Frontal cortex (tissue), 4 donors: ENCODE results near the gene GAGE10. TPM values are rescaled to one million over a fixed set of nuclear protein-coding genes. Genes with fewer than 3 reads are reported as not detected.
A peak's percentile ranks its signal among the peaks of the same experiment; 100 is the strongest.
"Not testable (repeated sequence)": the region's sequence is repeated elsewhere in the genome, so short reads cannot be mapped to it uniquely, and the experiment has no call there.

ENCODE experiments used
- DNase-seq, 2 donors: peaks; one replicate each; pipeline ENCODE4 v3.0.0; 2012; ENCODE audit warnings: low spot score in 2 of 2
- FAIRE-seq: peaks from 2 replicates; lab custom pipeline; 2012; peaks lifted over from hg19 to GRCh38; lab: Jason Lieb, UNC
- total RNA-seq: library from RNA; depleted of rRNA; stranded (reverse); fragments of >200 nt; gene quantifications from one replicate; pipeline ENCODE4 v1.2.3, GENCODE V29; 2014
- donor health status: control.
- donor health status: control.
- donor health status: control.

Gene GAGE10
- total RNA-seq, 1 donor from 2014 or later = not detected

- DNase-seq (no peak), FAIRE-seq (no peak)
Measured at GRCh38 chrX:49273181-49273727, 30.2 kb upstream of the GAGE10 start.

- FAIRE-seq (no peak), DNase-seq (no peak)
Measured at GRCh38 chrX:49276207-49276606, 27.2 kb upstream of the GAGE10 start.

DNA sequence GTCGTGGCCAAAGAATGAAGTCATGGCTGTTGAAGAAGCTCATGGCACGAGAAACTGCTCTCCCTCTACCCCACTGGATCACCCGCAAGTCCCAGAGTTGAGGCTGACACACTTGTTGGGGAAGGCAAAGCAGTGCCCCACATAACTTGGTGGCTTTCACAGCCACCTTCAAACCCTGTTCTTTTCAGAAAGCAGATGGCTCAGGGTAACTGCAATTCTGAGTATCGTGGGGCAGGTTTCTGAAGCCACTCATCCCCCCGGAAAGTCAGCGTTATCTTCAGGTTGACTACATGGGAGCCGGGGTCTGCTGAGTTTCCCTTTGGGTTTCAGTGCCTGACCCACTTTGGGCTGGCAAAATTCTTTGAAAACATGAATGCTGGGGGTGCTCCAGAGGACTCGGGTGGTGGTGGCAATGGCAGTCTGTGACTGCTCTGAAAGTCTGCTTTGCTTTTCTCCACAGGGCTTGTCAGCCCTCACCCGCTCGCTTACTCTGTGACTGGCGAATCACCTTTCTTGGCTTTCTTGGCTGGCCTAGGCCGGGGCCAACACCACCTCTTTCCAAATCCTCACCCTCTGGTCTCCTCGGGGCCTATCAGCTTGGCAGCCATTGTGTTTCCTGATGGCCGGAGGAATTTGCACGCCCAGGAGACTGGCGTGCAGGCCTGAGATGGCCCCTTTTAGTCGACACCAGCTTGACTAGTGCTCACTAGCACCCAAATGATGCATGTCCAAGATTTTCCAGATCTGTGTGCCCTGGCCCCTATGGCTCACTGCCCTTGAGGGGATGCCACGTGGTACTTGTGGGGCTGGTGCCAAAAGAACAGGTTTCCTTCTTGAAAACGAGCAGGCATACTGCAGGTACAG lies 26.5 kb upstream of the GAGE10 start:
- FAIRE-seq (no peak), DNase-seq (no peak)

GRCh38 chrX:49277535-49277830 lies 26.0 kb upstream of the GAGE10 start:
- DNase-seq = no peak
- no peak for FAIRE-seq

DNA sequence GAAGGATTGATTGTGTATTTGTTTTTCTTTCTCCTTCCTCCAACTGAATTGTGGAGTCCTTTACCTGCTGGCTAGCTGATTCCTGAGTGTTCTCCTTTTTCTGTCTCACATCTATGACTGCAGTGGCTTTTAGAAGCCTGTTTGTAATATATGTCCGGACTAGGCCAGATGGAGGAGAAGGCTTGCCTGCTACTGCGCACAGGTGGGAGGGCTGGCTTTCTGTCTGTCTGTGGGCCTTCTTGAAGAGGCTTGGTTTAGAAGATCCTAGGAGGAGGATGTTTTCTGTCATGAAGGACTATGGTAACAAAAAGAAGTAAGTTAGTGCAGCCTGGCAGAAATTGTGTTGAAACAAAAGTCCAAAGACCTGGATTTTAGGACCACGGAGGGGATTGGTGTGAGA lies 25.4 kb upstream of the GAGE10 start:
- DNase-seq = no peak
- FAIRE-seq = no peak

- DNase-seq (peak in 1 of 2 donors; percentile 18), FAIRE-seq (no peak)
Measured at GRCh38 chrX:49282647-49283011, 20.8 kb upstream of the GAGE10 start.

- DNase-seq (no peak), FAIRE-seq (no peak)
Measured at GRCh38 chrX:49284212-49284611, 19.2 kb upstream of the GAGE10 start.

GRCh38 chrX:49286136-49286535 lies 17.3 kb upstream of the GAGE10 start:
- FAIRE-seq (no peak), DNase-seq (no peak)

DNA sequence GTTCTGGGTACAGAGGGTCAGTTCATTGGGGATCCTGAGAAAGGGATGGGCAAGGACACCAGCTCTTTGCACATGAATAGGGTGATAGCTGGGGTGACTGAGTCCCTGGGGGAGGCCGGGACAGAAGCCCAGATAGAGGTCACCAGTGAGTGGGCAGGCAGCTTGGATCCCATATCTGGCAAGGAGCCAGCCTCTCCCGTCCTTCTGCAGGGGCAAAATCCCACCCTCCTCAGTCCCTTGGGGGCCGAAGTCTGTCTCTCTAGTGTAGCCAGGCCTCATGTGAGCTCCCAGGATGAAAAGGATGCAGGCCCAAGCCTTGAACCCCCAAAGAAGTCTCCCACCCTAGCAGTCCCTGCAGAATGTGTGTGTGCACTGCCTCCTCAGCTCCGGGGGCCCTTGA lies 16.9 kb upstream of the GAGE10 start:
- DNase-seq (no peak), FAIRE-seq (no peak)

DNA sequence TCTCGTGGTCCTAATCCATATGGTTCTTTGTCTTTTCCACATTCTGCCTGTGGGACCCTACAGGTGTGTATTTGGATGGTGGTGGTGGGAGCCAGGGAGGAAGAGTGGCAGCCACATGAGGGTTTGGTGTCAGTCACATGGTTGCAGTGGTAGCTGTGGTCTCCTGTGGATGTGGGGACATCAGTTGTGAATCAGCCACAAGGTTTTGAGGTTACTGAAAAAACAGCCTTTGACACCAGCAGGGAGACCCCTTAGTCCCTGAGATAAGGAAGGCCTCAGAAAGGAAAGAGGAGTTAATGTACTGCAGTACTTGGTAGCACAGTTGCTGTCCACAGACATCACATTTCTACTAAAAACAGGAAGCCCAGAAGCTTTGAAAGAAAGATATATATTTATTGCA lies 15.8 kb upstream of the GAGE10 start:
- DNase-seq (no peak), FAIRE-seq (no peak)

- DNase-seq (no peak), FAIRE-seq (no peak)
Measured at GRCh38 chrX:49290215-49290614, 13.2 kb upstream of the GAGE10 start.

- peak in 1 of 2 donors; percentile 18 for DNase-seq
Measured at GRCh38 chrX:49291615-49292337, 11.7 kb upstream of the GAGE10 start.

DNA sequence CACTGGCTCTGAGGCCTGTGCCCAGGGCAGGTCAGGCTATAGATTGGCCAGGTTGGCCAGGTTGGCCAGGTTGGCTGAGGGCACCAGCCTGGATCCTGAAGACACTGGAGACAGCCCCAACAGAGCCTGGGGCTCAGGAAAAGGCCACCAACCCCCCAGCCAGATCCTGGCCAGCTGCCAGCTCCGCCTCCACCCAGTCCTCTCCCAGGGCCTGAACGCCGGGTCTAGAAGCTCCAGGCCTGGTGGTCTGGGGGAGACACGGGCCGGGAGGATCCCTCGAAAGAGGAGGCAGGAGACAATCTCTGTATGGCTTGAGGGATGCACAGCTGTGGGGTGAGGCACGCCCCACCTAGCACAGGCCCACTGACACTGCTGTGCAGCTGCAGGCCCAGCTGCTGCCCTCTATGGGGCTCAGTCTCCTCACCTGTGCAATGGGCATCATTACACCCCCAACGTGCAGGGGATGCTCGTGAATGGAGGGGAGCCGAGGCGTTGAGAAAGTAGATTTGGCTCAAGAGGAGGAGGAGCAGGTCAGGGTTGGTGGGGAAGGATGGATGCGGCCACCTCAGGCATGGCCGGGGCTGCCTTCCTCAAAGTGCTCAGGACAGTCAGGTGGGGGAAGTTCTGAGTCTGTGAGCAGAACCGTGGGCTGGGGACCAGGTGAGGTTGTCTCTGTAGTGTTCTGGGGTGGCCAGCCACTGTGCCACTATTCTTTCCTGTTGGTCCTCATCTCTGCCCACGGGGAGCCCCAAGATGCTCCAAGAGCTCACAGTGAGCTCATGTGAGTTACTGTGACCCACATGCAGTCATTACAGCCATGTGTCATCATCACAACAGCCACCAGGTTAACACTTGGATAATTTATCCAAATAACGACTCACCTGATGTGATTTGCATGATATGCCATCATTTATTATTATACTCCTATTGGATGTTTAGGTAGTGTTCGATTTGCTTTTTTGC lies 10.8 kb upstream of the GAGE10 start:
- DNase-seq (no peak), FAIRE-seq (no peak)

More at GRCh38 chrX:49291615-49292337, 11.7 kb upstream of the GAGE10 start:
- no peak for FAIRE-seq

- DNase-seq, FAIRE-seq: not testable (repeated sequence)
Measured at GRCh38 chrX:49299293-49299692, 4.2 kb upstream of the GAGE10 start.

- no peak for DNase-seq
- FAIRE-seq = no peak
Measured at GRCh38 chrX:49300703-49301102, 2.7 kb upstream of the GAGE10 start.

- not testable (repeated sequence) for FAIRE-seq, DNase-seq
Measured at GRCh38 chrX:49307775-49308174, 4.3 kb downstream of the GAGE10 start.

DNA sequence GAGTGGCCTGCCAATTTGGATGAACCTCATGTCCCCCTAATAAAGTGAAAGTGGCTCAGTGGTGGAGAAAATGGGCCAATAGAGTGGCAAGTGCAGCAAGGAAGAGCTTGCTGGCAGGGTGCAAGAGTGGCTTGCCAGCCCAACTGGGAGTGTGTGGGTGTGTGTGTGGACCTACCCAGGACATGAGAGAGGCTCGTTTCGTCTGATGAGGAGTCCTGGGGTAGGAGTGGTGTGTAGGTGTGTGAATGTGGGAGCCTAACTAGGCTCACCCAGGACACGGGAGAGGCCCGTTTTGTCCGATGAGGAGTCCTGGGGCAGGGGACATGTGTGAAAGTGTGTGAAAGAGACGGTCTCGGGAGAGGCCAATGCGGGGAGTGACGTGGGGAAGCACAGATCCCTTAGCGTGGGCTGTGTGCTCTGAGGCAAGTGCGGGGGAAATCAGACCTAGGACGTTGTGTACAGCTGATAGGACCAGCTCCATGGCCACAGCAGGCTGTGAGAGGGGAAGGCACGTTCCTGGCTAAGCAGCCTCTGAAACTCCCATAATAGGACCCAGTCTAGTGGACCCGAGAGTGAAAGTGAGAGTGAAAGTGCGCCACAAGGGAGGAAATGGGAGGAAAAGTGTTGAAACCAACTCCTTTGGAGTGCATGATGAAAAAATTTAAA lies 5.3 kb downstream of the GAGE10 start:
- FAIRE-seq = no peak
- DNase-seq = no peak

- FAIRE-seq = no peak
- DNase-seq = no peak
Measured at GRCh38 chrX:49309401-49309981, 6.0 kb downstream of the GAGE10 start.

- DNase-seq (no peak), FAIRE-seq (no peak)
Measured at GRCh38 chrX:49310371-49310770, 6.9 kb downstream of the GAGE10 start.
